Activated T-cell treated with anti-CD3 and anti-CD28 coated beads, Interleukin-2, amount 50 U/mL, for 24 hours (primary cell): ENCODE results near the gene POU3F3.

ENCODE experiments used
- DNase-seq: peaks from one replicate; pipeline ENCODE4 v3.0.0-alpha.2; 2020
- H3K27ac Mint-ChIP-seq: 2 replicates; pipeline ENCODE4 v1.8.0; 2020; ENCODE audit warnings: mild to moderate bottlenecking, mixed read lengths
- H3K27me3 Mint-ChIP-seq: 2 replicates; pipeline ENCODE4 v1.8.0; 2020; ENCODE audit warnings: mixed read lengths
- H3K36me3 Mint-ChIP-seq: 2 replicates; pipeline ENCODE4 v1.8.0; 2020; ENCODE audit warnings: low read depth, mixed read lengths
- H3K4me1 Mint-ChIP-seq: 2 replicates; pipeline ENCODE4 v1.8.0; 2020; ENCODE audit warnings: low read depth, mixed read lengths
- H3K4me3 Mint-ChIP-seq: 2 replicates; pipeline ENCODE4 v1.8.0; 2020; ENCODE audit warnings: mild to moderate bottlenecking, moderate library complexity, mixed read lengths
- H3K9me3 Mint-ChIP-seq: 2 replicates; pipeline ENCODE4 v1.8.0; 2020; ENCODE audit warnings: mixed read lengths

POU3F3 gene

DNA sequence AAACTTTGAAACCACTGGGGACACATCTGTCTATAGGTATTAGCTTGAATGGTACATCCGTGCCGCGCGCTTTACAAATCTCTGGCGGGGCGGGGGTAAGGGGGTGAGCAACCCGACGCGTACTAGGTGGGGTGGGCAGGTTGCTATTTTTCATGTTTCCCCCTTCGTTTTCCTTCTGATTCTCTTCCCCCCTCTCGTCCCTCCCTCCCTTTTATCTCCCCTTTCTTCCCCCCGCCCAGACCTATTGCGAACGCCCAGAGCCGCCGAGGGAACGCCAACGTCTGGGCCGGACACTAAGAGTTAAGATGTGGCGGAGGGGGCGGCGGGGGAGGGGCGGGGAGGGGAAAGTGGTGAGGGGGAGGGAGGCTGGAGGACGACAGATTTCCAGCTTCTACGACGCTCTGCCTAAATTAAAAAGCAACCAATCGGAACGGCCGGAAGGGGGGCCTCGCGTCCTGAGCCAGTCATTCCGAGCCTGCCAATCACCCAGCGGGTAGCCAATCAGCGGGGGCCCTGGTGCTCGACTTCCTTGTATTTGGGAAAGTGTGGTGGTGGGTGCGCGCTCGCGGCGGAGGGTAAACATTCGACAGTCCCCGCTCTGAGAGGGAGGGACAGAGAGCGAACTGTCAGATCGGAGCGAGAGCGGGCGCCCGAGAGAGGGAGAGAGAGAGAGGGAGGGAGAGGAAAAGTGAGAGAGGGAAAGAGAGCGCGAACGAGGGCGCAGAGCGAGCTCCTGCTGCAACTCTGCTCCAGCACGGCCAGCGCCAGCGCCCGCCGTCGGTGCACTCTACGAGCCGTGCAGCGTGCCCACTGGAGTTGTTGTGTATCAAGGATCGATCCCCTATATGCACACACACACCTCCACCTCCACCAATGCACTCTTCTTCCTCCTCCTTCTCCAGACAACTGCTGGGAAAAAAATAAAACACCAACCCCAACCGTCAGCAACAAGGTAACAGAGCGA is at the start of gene POU3F3:
POU3F3 (plus strand) TSS at position 582 of the 964 bp plus-strand sequence. CDS start 1,396 bp downstream, outside the sequence.
- Mint-ChIP-seq H3K27ac (peak within 1 kb of the TSS; percentile 90), H3K4me1 (peaks cover 41% of the 10 kb centered on the region), H3K9me3 (peaks cover 5% of the 10 kb centered on the region), H3K4me3 (peak within 1 kb of the TSS; percentile 77), H3K36me3 (no peaks in the 10 kb centered on the region), H3K27me3 (peaks cover 82% of the 10 kb centered on the region)
- DNase-seq = peak; percentile 62

DNA sequence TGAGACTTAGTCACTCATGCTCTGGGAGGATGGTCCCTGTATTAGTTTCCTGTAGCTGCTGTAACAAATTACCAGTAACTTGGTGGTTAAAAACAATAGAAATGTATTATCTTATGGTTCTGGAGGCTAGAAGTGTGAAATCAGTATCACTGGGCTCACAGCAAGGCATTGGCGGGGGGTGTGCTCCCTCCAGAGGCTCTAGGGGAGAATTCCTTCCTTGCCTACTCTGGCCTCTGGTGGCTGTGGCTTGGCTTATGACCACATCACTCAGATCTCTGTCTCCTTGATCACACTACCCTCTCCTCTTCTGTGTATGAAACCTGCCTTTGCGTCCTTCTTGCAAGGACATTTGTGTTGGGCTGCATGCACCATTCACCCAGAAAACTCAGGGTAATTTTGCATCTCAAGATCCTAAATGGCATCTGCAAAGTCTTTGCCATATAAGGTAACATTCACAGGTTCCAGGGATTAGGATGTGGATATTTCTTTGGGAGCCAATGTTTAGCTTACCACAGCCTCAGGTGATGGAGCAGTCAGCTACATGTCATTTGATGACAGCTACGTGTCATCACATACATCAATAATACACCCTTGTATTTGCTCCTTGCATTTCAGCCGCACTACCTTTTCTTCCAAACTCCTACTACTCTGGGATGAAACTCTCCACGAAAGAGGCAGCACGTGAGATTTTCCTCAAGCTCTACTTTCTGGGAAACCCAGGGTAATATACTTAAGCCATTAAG is 49.6 kb upstream of the POU3F3 start:
- Mint-ChIP-seq H3K4me3 (no peak overlapping the region), H3K27me3 (no peaks in the 10 kb centered on the region), H3K36me3 (no peaks in the 10 kb centered on the region), H3K9me3 (peaks cover 11% of the 10 kb centered on the region), H3K27ac (no peak overlapping the region), H3K4me1 (no peaks in the 10 kb centered on the region)
- no peak for DNase-seq

DNA sequence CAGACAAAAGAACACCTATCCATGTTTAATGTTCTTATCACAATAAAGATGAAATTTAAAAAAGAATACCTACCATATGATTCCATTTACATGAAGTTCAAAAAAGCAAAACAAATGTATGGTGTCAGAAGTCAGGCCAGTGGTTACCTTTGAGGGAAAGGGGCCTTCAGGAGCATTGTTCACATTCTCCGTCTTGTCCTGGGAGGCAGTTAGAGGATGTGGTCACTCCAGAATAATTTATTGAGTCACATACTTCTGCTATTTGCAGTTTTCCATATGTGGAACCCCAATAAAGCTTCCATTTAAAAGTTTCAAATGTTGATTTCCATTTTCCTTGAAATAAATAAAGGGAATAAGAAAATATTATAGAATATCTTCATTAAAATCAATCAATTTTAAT is 41.6 kb upstream of the POU3F3 start:
- H3K27ac Mint-ChIP-seq = no peak overlapping the region
- no peaks in the 10 kb centered on the region for H3K4me1 Mint-ChIP-seq
- H3K9me3 Mint-ChIP-seq = peaks cover 3% of the 10 kb centered on the region
- H3K4me3 Mint-ChIP-seq = no peak overlapping the region
- peaks cover 2% of the 10 kb centered on the region for H3K27me3 Mint-ChIP-seq
- no peak for DNase-seq
- no peaks in the 10 kb centered on the region for H3K36me3 Mint-ChIP-seq

DNA sequence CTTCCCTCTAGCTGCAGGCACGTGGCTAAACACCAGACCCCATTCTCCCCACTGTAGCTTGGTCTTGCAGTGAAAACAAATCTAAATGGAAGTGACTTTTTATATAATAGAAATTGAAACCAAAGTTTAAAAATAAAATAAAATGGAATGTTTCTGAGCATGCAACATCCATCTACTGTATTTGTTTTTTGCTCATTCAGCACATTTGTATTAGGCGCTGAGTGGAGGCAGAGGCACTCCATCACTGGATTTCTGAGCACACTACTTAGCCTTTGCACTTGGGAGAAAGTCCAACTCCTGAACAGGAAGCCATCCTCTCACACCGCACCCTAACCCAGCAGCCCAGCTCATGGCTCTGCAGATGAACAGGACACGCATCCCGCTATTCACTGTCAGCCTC is 37.8 kb upstream of the POU3F3 start:
- H3K4me1 Mint-ChIP-seq = no peaks in the 10 kb centered on the region
- no peaks in the 10 kb centered on the region for H3K9me3 Mint-ChIP-seq
- H3K36me3 Mint-ChIP-seq = no peaks in the 10 kb centered on the region
- H3K27ac Mint-ChIP-seq = no peak overlapping the region
- peaks cover 11% of the 10 kb centered on the region for H3K27me3 Mint-ChIP-seq
- no peak overlapping the region for H3K4me3 Mint-ChIP-seq
- no peak for DNase-seq

DNA sequence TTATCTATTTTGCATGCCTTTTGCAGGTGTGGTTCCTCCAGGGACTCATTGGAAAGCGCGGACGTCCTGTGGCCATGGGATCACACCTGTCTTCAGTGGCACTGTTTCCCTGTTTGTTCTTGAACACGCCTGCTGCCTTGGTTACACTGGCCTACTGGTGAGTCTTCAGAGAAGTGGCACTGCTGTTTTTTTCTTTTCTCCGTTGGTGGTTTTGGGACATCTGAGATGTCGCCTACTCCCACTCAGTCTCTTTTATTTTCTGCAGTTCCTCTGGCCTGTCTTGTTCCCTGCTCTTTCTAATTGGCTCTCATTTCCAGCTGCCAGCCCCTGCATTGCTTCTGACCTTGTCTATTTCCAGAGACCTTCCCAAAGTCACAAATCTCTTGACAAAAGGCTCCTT is 35.7 kb upstream of the POU3F3 start:
- H3K27ac Mint-ChIP-seq = no peak overlapping the region
- H3K36me3 Mint-ChIP-seq = no peaks in the 10 kb centered on the region
- no peaks in the 10 kb centered on the region for H3K4me1 Mint-ChIP-seq
- no peaks in the 10 kb centered on the region for H3K9me3 Mint-ChIP-seq
- no peak overlapping the region for H3K4me3 Mint-ChIP-seq
- H3K27me3 Mint-ChIP-seq = peaks cover 11% of the 10 kb centered on the region
- DNase-seq = no peak

DNA sequence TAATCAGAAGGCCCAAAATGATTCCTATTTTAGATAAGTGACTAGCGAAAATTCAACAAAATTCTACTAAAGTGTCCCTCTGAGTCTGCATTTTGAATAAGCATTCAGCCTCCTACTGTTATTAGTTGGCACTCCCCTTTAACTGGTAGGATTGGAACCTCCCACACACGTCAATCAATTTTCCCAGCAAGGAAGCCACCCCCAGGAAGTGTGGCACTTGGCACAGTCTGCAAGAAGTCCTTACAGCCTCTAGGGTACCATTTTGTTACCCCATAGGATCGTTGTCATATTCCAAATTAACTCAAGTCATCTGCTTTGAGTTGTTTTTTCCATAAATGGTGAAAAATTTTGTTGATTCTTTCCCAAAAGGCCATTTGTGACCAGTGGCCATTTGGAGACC is 33.8 kb upstream of the POU3F3 start:
- no peak overlapping the region for H3K4me3 Mint-ChIP-seq
- H3K36me3 Mint-ChIP-seq = no peaks in the 10 kb centered on the region
- no peaks in the 10 kb centered on the region for H3K9me3 Mint-ChIP-seq
- DNase-seq = no peak
- peaks cover 11% of the 10 kb centered on the region for H3K27me3 Mint-ChIP-seq
- no peak overlapping the region for H3K27ac Mint-ChIP-seq
- no peaks in the 10 kb centered on the region for H3K4me1 Mint-ChIP-seq

DNA sequence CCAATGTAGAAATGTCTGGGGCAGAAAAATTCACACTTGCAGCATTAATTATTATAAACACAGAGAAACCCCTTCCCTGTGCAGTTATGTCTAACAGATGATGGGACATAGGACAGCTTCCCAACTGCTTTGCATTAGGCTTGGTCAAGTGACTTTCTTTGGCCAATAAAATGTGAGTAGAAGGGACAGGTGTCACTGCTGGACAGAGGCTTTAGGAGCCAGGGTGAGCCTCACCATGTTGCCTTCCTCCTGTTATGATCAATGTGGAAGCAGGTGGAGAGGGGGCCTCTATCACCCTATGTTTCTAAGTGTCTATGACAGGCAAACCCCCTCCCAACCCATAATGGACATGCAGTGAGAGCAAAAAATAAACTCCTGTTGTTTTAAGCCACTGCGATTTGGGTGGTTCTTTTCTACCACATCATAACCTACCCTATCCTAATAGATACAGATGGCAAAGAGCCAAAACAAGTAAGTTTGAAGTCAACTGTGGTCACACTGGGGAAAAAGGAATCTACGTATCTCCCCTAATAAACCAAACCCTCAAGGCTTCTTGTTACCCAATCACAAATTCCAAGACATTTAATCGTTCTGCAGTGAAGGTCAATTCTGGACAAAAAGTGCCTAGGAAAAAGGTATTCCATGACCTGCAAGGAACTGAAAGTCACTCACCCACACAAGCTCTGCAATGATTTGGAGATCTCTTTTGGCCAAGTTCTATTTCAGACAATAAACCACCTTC is 28.6 kb upstream of the POU3F3 start:
- no peaks in the 10 kb centered on the region for H3K4me1 Mint-ChIP-seq
- no peaks in the 10 kb centered on the region for H3K9me3 Mint-ChIP-seq
- H3K27me3 Mint-ChIP-seq = peaks cover 20% of the 10 kb centered on the region
- DNase-seq = no peak
- no peak overlapping the region for H3K27ac Mint-ChIP-seq
- H3K4me3 Mint-ChIP-seq = no peak overlapping the region
- no peaks in the 10 kb centered on the region for H3K36me3 Mint-ChIP-seq

DNA sequence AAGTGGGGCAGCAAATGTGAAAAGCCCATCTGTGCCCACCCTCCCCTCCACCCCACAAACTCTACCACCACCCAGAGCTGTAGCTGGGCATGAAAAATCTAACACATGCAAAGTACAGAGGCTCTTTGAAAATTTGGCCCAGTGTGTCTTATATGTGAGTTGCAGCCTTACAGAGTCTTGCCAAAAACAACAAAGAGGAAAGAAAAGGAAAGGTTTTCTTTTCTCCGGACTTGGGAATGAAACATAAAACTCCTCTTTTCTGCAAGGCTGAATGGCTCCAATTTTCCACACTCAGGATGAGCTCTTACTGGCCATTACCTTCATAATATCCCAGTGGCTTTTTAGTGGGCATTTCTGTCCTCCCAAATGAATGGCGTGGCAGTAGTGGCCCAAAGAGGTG is 27.9 kb upstream of the POU3F3 start:
- Mint-ChIP-seq H3K27me3 (peaks cover 20% of the 10 kb centered on the region), H3K4me1 (no peaks in the 10 kb centered on the region), H3K9me3 (no peaks in the 10 kb centered on the region), H3K4me3 (no peak overlapping the region), H3K36me3 (no peaks in the 10 kb centered on the region), H3K27ac (no peak overlapping the region)
- no peak for DNase-seq

DNA sequence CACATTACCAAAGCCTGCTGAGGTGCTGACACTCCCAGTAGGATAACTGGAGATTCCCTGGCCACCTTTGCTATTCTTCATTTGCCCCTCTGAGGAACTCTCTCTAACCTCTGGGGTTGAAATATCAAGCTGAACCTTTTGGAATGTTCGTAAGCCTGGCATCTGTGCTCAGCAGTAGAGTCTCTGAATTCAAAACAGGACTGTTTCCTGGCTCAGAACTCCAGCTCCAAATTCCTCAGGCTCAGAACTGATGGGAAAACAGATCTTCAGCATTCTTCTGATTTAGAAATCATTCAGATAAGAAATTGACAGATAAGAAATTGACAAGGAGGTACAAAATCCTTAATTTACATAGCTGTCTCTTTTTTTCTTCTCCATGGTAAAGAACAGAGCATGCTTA is 22.2 kb upstream of the POU3F3 start:
- H3K4me3 Mint-ChIP-seq = no peak overlapping the region
- H3K27ac Mint-ChIP-seq = no peak overlapping the region
- no peaks in the 10 kb centered on the region for H3K36me3 Mint-ChIP-seq
- H3K9me3 Mint-ChIP-seq = no peaks in the 10 kb centered on the region
- no peak for DNase-seq
- no peaks in the 10 kb centered on the region for H3K4me1 Mint-ChIP-seq
- peaks cover 40% of the 10 kb centered on the region for H3K27me3 Mint-ChIP-seq

DNA sequence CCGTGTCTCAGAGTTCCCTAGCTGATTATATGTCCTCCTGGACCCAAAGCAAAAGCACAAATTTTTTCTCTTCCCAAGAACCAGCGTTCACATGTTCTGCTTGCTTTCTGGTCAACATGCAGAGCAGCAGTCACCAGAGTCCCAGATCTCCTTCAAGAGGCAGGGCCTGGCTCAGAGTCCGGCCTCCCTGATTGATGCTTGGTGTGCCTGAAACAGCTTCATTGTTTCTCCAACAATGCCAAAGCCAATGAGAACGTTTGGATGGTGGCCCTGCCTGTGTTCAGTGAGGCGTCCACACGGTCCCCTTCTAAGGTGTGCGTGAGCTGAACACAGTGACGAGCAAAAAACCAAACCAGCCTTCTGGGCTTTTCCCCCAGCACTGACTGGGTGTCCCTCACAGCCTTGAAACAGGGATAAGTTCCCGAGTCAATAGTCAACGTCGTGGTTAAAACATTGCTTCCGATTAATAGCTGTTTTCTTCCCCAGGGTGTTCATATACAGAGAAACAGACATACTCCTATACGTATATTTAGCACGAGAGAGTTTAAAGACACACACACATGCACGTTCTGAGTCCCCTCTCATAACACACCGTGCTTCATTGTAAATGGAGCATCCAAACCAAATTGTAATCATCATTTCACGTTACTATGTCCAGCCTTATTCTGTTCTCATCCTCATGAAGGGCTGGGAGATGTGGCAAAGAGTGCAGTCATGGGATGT is 19.3 kb upstream of the POU3F3 start:
- H3K9me3 Mint-ChIP-seq = no peaks in the 10 kb centered on the region
- no peak for DNase-seq
- H3K4me1 Mint-ChIP-seq = no peaks in the 10 kb centered on the region
- no peak overlapping the region for H3K4me3 Mint-ChIP-seq
- H3K36me3 Mint-ChIP-seq = no peaks in the 10 kb centered on the region
- H3K27ac Mint-ChIP-seq = no peak overlapping the region
- peaks cover 34% of the 10 kb centered on the region for H3K27me3 Mint-ChIP-seq

DNA sequence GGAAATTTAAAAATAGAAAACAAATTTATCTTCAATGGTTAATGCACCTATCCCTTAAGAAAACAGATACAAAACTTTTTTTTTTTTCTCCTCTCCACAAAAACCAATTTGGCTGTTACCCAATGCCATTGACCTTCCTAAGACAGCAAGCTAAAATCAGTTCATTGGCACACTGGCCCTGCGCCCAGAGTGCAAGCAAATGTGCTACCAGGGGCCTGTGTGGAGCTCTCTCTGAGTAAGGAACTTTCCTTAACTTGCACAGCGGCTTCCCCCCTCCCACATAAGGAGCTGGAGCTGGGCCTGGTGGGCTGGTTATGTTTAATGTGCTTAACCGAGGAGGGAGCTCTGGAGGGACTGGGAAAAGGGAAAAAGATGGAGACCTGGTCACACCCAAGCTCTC is 17.6 kb upstream of the POU3F3 start:
- Mint-ChIP-seq H3K27ac (no peak overlapping the region), H3K4me3 (no peak overlapping the region), H3K27me3 (peaks cover 35% of the 10 kb centered on the region), H3K36me3 (no peaks in the 10 kb centered on the region), H3K9me3 (no peaks in the 10 kb centered on the region), H3K4me1 (no peaks in the 10 kb centered on the region)
- DNase-seq = no peak

DNA sequence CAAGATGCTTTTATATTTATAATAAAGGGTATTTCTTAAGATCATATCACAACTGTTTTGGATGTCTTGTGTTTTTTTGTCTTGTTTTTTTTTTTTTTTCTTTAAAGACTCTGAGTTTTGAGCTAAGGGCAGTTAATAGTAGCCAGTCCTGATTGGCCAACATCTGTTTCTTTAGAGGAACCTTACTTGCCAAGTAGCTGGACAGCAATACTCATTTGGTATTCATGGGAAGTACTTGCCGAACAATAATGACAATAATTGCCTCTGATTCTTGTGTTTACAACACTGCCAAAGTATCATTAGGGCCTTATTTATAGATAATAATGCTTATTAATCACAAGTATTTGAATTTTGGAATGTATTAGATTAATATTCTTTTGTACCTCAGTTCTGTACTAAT is 17.1 kb upstream of the POU3F3 start:
- no peaks in the 10 kb centered on the region for H3K4me1 Mint-ChIP-seq
- no peak for DNase-seq
- H3K27ac Mint-ChIP-seq = no peak overlapping the region
- H3K36me3 Mint-ChIP-seq = no peaks in the 10 kb centered on the region
- H3K4me3 Mint-ChIP-seq = no peak overlapping the region
- H3K27me3 Mint-ChIP-seq = peaks cover 35% of the 10 kb centered on the region
- no peaks in the 10 kb centered on the region for H3K9me3 Mint-ChIP-seq

DNA sequence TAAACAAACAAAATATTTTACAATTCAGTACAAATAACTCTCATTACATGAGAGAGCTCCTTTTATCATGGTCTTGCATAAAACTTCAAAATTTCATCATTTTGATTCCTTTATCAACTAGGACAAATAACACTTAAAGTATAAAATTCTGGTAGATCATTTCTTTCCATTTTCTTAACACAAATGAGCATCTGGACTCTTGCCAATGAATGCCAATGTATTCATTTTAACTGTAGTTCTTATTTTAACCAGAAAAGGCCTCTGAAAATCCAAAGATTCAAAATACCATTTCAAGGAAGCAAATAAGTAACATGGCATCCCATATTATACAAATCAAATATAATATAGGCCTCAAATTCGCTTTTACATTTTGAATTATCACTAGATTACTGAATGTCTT is 13.8 kb upstream of the POU3F3 start:
- peaks cover 49% of the 10 kb centered on the region for H3K27me3 Mint-ChIP-seq
- H3K9me3 Mint-ChIP-seq = no peaks in the 10 kb centered on the region
- H3K4me1 Mint-ChIP-seq = peaks cover 10% of the 10 kb centered on the region
- H3K4me3 Mint-ChIP-seq = no peak overlapping the region
- no peaks in the 10 kb centered on the region for H3K36me3 Mint-ChIP-seq
- no peak overlapping the region for H3K27ac Mint-ChIP-seq
- no peak for DNase-seq
